ENCODE results near the gene NOS3. TPM values are rescaled to one million over a fixed set of nuclear protein-coding genes. Genes with fewer than 3 reads are reported as not detected.

NOS3 gene
- total and polyA plus RNA-seq, 9 of the 15 experiments (the other 6 are each of a cell fraction or from before 2014, with no cell fraction given) = 1.1 to 121 (median 23.6) TPM

- TF ChIP-seq MGA (IDR thresholded peaks at IDR 0.05) = no peak
- TF ChIP-seq FUS (optimal IDR thresholded peaks at IDR 0.05; ENCODE audit: low read depth, low read length) = no peak
- TF ChIP-seq HDAC6 (IDR thresholded peaks at IDR 0.05; ENCODE audit: low read depth, low read length) = no peak
- peak; percentile 6; the same call in 1 of the 2 replicates for TF ChIP-seq ZNF695 (CRISPR knock-in tag; IDR thresholded peaks at IDR 0.05)
- TF ChIP-seq PTTG1 (tag; IDR thresholded peaks at IDR 0.05; ENCODE audit: low read depth) = no peak
- TF ChIP-seq KLF16 (IDR thresholded peaks at IDR 0.05) = no peak
- no peak for TF ChIP-seq SETDB1 (IDR thresholded peaks at IDR 0.05; ENCODE audit: low read length)
- TF ChIP-seq NFE2 (IDR thresholded peaks at IDR 0.05; ENCODE audit: low read depth) = no peak
- TF ChIP-seq POU5F1 (IDR thresholded peaks at IDR 0.05; ENCODE audit: borderline replicate concordance, low read depth, low read length, partially characterized antibody) = no peak
- no peak for TF ChIP-seq FIP1L1 (IDR thresholded peaks at IDR 0.05; ENCODE audit: low read depth, low read length, poor library complexity, severe bottlenecking)
- TF ChIP-seq THRAP3 (IDR thresholded peaks at IDR 0.05; ENCODE audit: borderline replicate concordance) = no peak
- no peak for TF ChIP-seq ZSCAN32 (CRISPR knock-in tag; IDR thresholded peaks at IDR 0.05)
- TF ChIP-seq STAG1 (CRISPR knock-in tag; IDR thresholded peaks at IDR 0.05; ENCODE audit: borderline replicate concordance) = no peak
- TF ChIP-seq GTF2E2 (tag; IDR thresholded peaks at IDR 0.05) = no peak
- TF ChIP-seq RNF2 (IDR thresholded peaks at IDR 0.05) = no peak
- no peak for TF ChIP-seq THRB (CRISPR knock-in tag; conservative IDR thresholded peaks at IDR 0.05)
Measured at GRCh38 chr7:150944066-150945042, 46.5 kb upstream of the NOS3 start (continued).

Data from K562 (cell line).